HL-60 (cell line): ENCODE results near the gene MRGPRF.

Source experiments
- GABPA ChIP-seq: IDR thresholded peaks from 2 replicates; pipeline ENCODE4 v1.6.1; 2012; ENCODE audit warnings: low read depth
- POLR2AphosphoS5 ChIP-seq: IDR thresholded peaks from 2 replicates; pipeline ENCODE4 v1.6.1; 2012; ENCODE audit warnings: low read depth
- SPI1 ChIP-seq: IDR thresholded peaks from 2 replicates; pipeline ENCODE4 v1.6.1; 2012; ENCODE audit warnings: low read depth, mild to moderate bottlenecking, borderline replicate concordance
- TF ChIP-seq, protein P1 (sequence below): IDR thresholded peaks from one replicate; pipeline ENCODE4 v1.5.1; 2011; ENCODE audit warnings: low read length, control low read depth, inconsistent platforms; ENCODE audit not compliant: insufficient read depth
- TF ChIP-seq, protein P2 (sequence below): IDR thresholded peaks from 2 replicates; pipeline ENCODE4 v1.6.1; 2012; ENCODE audit warnings: low read depth; ENCODE audit not compliant: insufficient replicate concordance

GRCh38 chr11:68973219-68973618, 39.8 kb downstream of the MRGPRF start:
- TF ChIP-seq, protein P1, sequence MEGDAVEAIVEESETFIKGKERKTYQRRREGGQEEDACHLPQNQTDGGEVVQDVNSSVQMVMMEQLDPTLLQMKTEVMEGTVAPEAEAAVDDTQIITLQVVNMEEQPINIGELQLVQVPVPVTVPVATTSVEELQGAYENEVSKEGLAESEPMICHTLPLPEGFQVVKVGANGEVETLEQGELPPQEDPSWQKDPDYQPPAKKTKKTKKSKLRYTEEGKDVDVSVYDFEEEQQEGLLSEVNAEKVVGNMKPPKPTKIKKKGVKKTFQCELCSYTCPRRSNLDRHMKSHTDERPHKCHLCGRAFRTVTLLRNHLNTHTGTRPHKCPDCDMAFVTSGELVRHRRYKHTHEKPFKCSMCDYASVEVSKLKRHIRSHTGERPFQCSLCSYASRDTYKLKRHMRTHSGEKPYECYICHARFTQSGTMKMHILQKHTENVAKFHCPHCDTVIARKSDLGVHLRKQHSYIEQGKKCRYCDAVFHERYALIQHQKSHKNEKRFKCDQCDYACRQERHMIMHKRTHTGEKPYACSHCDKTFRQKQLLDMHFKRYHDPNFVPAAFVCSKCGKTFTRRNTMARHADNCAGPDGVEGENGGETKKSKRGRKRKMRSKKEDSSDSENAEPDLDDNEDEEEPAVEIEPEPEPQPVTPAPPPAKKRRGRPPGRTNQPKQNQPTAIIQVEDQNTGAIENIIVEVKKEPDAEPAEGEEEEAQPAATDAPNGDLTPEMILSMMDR = no peak
- TF ChIP-seq POLR2AphosphoS5 = no peak
- no peak for TF ChIP-seq GABPA
- TF ChIP-seq, protein P2, sequence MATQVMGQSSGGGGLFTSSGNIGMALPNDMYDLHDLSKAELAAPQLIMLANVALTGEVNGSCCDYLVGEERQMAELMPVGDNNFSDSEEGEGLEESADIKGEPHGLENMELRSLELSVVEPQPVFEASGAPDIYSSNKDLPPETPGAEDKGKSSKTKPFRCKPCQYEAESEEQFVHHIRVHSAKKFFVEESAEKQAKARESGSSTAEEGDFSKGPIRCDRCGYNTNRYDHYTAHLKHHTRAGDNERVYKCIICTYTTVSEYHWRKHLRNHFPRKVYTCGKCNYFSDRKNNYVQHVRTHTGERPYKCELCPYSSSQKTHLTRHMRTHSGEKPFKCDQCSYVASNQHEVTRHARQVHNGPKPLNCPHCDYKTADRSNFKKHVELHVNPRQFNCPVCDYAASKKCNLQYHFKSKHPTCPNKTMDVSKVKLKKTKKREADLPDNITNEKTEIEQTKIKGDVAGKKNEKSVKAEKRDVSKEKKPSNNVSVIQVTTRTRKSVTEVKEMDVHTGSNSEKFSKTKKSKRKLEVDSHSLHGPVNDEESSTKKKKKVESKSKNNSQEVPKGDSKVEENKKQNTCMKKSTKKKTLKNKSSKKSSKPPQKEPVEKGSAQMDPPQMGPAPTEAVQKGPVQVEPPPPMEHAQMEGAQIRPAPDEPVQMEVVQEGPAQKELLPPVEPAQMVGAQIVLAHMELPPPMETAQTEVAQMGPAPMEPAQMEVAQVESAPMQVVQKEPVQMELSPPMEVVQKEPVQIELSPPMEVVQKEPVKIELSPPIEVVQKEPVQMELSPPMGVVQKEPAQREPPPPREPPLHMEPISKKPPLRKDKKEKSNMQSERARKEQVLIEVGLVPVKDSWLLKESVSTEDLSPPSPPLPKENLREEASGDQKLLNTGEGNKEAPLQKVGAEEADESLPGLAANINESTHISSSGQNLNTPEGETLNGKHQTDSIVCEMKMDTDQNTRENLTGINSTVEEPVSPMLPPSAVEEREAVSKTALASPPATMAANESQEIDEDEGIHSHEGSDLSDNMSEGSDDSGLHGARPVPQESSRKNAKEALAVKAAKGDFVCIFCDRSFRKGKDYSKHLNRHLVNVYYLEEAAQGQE = no peak
- no peak for TF ChIP-seq SPI1
